Measurements from ENCODE around the gene DENND11.

GRCh38 chr7:141700848-141701371 is 1.1 kb downstream of the DENND11 start:
- TF ChIP-seq CTCF (IDR thresholded peaks at IDR 0.05) = no peak
- TF ChIP-seq POLR2AphosphoS5 (IDR thresholded peaks at IDR 0.05) = no peak
